ENCODE results near the gene SLC26A2.
"Not testable (repeated sequence)": the region's sequence is repeated elsewhere in the genome, so short reads cannot be mapped to it uniquely, and the experiment has no call there.

DNA sequence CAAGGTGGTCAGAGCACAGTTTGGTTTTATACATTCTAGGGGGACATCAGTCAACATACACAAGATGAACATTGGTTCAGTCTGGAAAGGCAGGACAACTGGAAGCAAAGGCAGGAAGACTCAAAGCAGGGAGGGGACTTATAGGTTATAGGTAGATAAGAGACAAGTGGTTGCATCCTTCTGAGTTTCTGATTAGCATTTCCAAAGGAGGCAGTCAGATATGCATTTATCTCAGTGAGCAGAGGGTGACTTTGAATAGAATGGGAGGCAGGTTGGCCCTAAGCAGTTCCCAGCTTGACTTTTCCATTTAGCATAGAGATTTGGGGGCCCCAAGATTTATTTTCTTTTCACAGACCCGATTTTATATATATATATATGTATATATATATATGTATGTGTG is 67.5 kb downstream of the SLC26A2 start:
- TF ChIP-seq, protein P1, sequence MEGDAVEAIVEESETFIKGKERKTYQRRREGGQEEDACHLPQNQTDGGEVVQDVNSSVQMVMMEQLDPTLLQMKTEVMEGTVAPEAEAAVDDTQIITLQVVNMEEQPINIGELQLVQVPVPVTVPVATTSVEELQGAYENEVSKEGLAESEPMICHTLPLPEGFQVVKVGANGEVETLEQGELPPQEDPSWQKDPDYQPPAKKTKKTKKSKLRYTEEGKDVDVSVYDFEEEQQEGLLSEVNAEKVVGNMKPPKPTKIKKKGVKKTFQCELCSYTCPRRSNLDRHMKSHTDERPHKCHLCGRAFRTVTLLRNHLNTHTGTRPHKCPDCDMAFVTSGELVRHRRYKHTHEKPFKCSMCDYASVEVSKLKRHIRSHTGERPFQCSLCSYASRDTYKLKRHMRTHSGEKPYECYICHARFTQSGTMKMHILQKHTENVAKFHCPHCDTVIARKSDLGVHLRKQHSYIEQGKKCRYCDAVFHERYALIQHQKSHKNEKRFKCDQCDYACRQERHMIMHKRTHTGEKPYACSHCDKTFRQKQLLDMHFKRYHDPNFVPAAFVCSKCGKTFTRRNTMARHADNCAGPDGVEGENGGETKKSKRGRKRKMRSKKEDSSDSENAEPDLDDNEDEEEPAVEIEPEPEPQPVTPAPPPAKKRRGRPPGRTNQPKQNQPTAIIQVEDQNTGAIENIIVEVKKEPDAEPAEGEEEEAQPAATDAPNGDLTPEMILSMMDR (conservative IDR thresholded peaks at IDR 0.05 in 1 of 2, IDR thresholded peaks at IDR 0.05 in 1 of 2; ENCODE audit: extremely low read depth in 1 of 2, insufficient read depth in 1 of 2, low read depth in 1 of 2, low read length in 2 of 2): not testable (repeated sequence)
- TF ChIP-seq EZH2 (IDR thresholded peaks at IDR 0.05; ENCODE audit: borderline replicate concordance, low read length): not testable (repeated sequence)
